Testis (tissue), 3 donors: Measurements from ENCODE around the gene HOMER2. TPM values are rescaled to one million over a fixed set of nuclear protein-coding genes. Genes with fewer than 3 reads are reported as not detected.

Source experiments
- DNase-seq: peaks from one replicate; pipeline ENCODE4 v3.0.0-alpha.2; 2019
- H3K27ac ChIP-seq, 2 donors: fragments of 200-600 bp; sonication (generic); one replicate each; pipeline ENCODE4 v1.5.1; 2019
- H3K27me3 ChIP-seq: fragments of 200-600 bp; sonication (generic); one replicate; pipeline ENCODE4 v1.5.1; 2019
- H3K36me3 ChIP-seq: fragments of 200-600 bp; sonication (generic); one replicate; pipeline ENCODE4 v1.5.1; 2017; ENCODE audit warnings: low read depth; ENCODE audit errors: missing control alignments
- H3K4me1 ChIP-seq: fragments of 200-600 bp; sonication (generic); one replicate; pipeline ENCODE4 v1.5.1; 2019
- H3K4me3 ChIP-seq, 2 donors: fragments of 200-600 bp; sonication (generic); one replicate each; pipeline ENCODE4 v1.5.1; 2017 to 2019
- H3K9me3 ChIP-seq: fragments of 200-600 bp; sonication (generic); one replicate; pipeline ENCODE4 v1.5.1; 2017
- CTCF ChIP-seq, 3 experiments: fragments of 450-650 bp in 2 of 3; fragments of 200-600 bp in 1 of 3; sonication (generic) in 1 of 3; IDR thresholded peaks; one replicate each; pipeline ENCODE4 v1.5.1; 2016 to 2019; ENCODE audit warnings: antibody characterized with exemption in 3 of 3, mild to moderate bottlenecking in 2 of 3, moderate library complexity in 1 of 3
- POLR2A ChIP-seq: fragments of 450-650 bp; IDR thresholded peaks from one replicate; pipeline ENCODE4 v1.6.1; 2017; ENCODE audit warnings: antibody characterized with exemption, mild to moderate bottlenecking, moderate library complexity
- WGBS, 2 donors: methylation state at CpG; one replicate each; pipeline ENCODE4 v1.1.5; 2018; 5-methylcytosine and 5-hydroxymethylcytosine counted together
- intact Hi-C: fragments of 100-400 bp; cut with DNase I; formaldehyde crosslinking; loops from one replicate; pipeline ENCODE4 v1.15.1; 2023; ENCODE audit warnings: low total_unique reads
- polyA plus RNA-seq: library from polyadenylated mRNA; stranded (reverse); fragments of 350-450 nt; fragmentation: Illumina TruSeq; extraction: RNeasy Lipid Tissue Mini Kit (QIAGEN cat#74804); gene quantifications from one replicate; pipeline ENCODE4 v1.2.3, GENCODE V29; 2014; ENCODE audit warnings: low read depth, low replicate concordance; ENCODE audit not compliant: insufficient read depth
- total RNA-seq, 2 donors: library from RNA; depleted of rRNA; stranded (reverse); fragments of >200 nt; gene quantifications; one replicate each; pipeline ENCODE4 v1.2.3, GENCODE V29; 2016

HOMER2 gene
- total and polyA plus RNA-seq, 3 donors from 2014 or later, result 18.7 to 40.5 (median 38.5) TPM

- Histone ChIP-seq H3K4me3 (no peak overlapping the region), H3K27ac (no peak overlapping the region), H3K27me3 (no peaks in the 10 kb centered on the region), H3K9me3 (no peaks in the 10 kb centered on the region), H3K36me3 (no peaks in the 10 kb centered on the region), H3K4me1 (no peaks in the 10 kb centered on the region)
- WGBS, 2 donors, result 81 to 87% methylated on average over 6 of the region's 6 CpGs
- intact Hi-C loops, result no loop called here
- TF ChIP-seq POLR2A, result no peak
- no peak for TF ChIP-seq CTCF (IDR thresholded peaks at IDR 0.05)
- DNase-seq, result no peak
Observed at GRCh38 chr15:82880704-82881103, 71.8 kb downstream of the HOMER2 start.

- no peaks in the 10 kb centered on the region for H3K36me3 ChIP-seq
- WGBS, 2 donors, result 91 to 93% methylated on average over 5 of the region's 5 CpGs
- H3K27me3 ChIP-seq, result no peaks in the 10 kb centered on the region
- no peaks in the 10 kb centered on the region for H3K4me1 ChIP-seq
- H3K9me3 ChIP-seq, result no peaks in the 10 kb centered on the region
- H3K4me3 ChIP-seq, result no peak overlapping the region
- no peak for DNase-seq
- TF ChIP-seq CTCF (IDR thresholded peaks at IDR 0.05) (no peak), POLR2A (no peak)
- intact Hi-C loops, result no loop called here
- no peak overlapping the region for H3K27ac ChIP-seq
Observed at GRCh38 chr15:82878325-82878724, 74.2 kb downstream of the HOMER2 start.

GRCh38 chr15:82877825-82878224 lies 74.7 kb downstream of the HOMER2 start:
- DNase-seq, result no peak
- intact Hi-C loops, result no loop called here
- Histone ChIP-seq H3K4me3 (no peak overlapping the region), H3K4me1 (no peaks in the 10 kb centered on the region), H3K9me3 (no peaks in the 10 kb centered on the region), H3K36me3 (no peaks in the 10 kb centered on the region), H3K27ac (no peak overlapping the region), H3K27me3 (no peaks in the 10 kb centered on the region)
- TF ChIP-seq CTCF (IDR thresholded peaks at IDR 0.05) (no peak), POLR2A (no peak)
- 81 to 97% methylated on average over 2 of the region's 2 CpGs for WGBS, 2 donors

GRCh38 chr15:82875411-82876003 lies 77.0 kb downstream of the HOMER2 start:
- TF ChIP-seq CTCF (IDR thresholded peaks at IDR 0.05) (no peak), POLR2A (no peak)
- no peaks in the 10 kb centered on the region for H3K4me1 ChIP-seq
- no peak overlapping the region for H3K4me3 ChIP-seq
- no peaks in the 10 kb centered on the region for H3K36me3 ChIP-seq
- H3K9me3 ChIP-seq, result no peaks in the 10 kb centered on the region
- H3K27ac ChIP-seq, result no peak overlapping the region
- 91 to 94% methylated on average over 7 of the region's 7 CpGs for WGBS, 2 donors
- no peak for DNase-seq
- intact Hi-C loops, result no loop called here
- H3K27me3 ChIP-seq, result no peaks in the 10 kb centered on the region

GRCh38 chr15:82874961-82875360 lies 77.6 kb downstream of the HOMER2 start:
- Histone ChIP-seq H3K4me3 (no peak overlapping the region), H3K36me3 (no peaks in the 10 kb centered on the region), H3K27me3 (no peaks in the 10 kb centered on the region), H3K9me3 (no peaks in the 10 kb centered on the region), H3K27ac (no peak overlapping the region), H3K4me1 (no peaks in the 10 kb centered on the region)
- TF ChIP-seq POLR2A, result no peak
- no peak for TF ChIP-seq CTCF (IDR thresholded peaks at IDR 0.05)
- intact Hi-C loops, result no loop called here
- WGBS, 2 donors, result 78 to 97% methylated on average over 7 to 10 of the region's 10 CpGs
- no peak for DNase-seq
